Vagina (tissue), 2 donors: ENCODE data around the gene GPR173. TPM values are rescaled to one million over a fixed set of nuclear protein-coding genes. Genes with fewer than 3 reads are reported as not detected.

ENCODE experiments used
- DNase-seq, 2 donors: peaks; one replicate each; pipeline ENCODE4 v3.0.0-alpha.2; 2017; ENCODE audit errors: extremely low spot score in 2 of 2
- H3K27ac ChIP-seq: fragments of 200-600 bp; sonication (generic); one replicate; pipeline ENCODE4 v1.5.1; 2019
- H3K27me3 ChIP-seq: fragments of 200-600 bp; sonication (generic); one replicate; pipeline ENCODE4 v1.5.1; 2019
- H3K36me3 ChIP-seq, 2 donors: fragments of 200-600 bp; sonication (generic); one replicate each; pipeline ENCODE4 v1.5.1; 2017 to 2019
- H3K4me1 ChIP-seq: fragments of 200-600 bp; sonication (generic); one replicate; pipeline ENCODE4 v1.5.1; 2019
- H3K4me3 ChIP-seq, 2 donors: fragments of 200-600 bp; sonication (generic); 1 replicate in 1 of 2; 2 replicates in 1 of 2; pipeline ENCODE4 v1.5.1; 2016 to 2019
- H3K9me3 ChIP-seq: fragments of 200-600 bp; sonication (generic); one replicate; pipeline ENCODE4 v1.5.1; 2019
- POLR2A ChIP-seq, 2 donors: fragments of 450-650 bp; IDR thresholded peaks; one replicate each; pipeline ENCODE4 v1.6.1; 2017; ENCODE audit warnings: antibody characterized with exemption in 2 of 2, mild to moderate bottlenecking in 2 of 2, moderate library complexity in 2 of 2
- POLR2AphosphoS5 ChIP-seq, 2 donors: sonication (generic); formaldehyde crosslinking; IDR thresholded peaks; one replicate each; pipeline ENCODE4 v1.9.0; 2017; ENCODE audit warnings: antibody characterized with exemption in 2 of 2, mild to moderate bottlenecking in 2 of 2, low read depth in 1 of 2; ENCODE audit not compliant: insufficient read depth in 1 of 2
- intact Hi-C: fragments of 100-400 bp; cut with DNase I; formaldehyde crosslinking; loops from one replicate; pipeline ENCODE4 v1.15.1; 2023
- total RNA-seq: library from RNA; depleted of rRNA; stranded (reverse); fragments of >200 nt; gene quantifications from one replicate; pipeline ENCODE4 v1.2.3, GENCODE V29; 2016
- TF ChIP-seq, protein P1 (sequence below), 3 experiments: fragments of 450-650 bp in 2 of 3; fragments of 200-600 bp in 1 of 3; sonication (generic) in 1 of 3; IDR thresholded peaks; one replicate each; pipeline ENCODE4 v1.5.1; 2017 to 2019; ENCODE audit warnings: antibody characterized with exemption in 3 of 3, mild to moderate bottlenecking in 2 of 3, moderate library complexity in 2 of 3

The GPR173 gene, protein sequence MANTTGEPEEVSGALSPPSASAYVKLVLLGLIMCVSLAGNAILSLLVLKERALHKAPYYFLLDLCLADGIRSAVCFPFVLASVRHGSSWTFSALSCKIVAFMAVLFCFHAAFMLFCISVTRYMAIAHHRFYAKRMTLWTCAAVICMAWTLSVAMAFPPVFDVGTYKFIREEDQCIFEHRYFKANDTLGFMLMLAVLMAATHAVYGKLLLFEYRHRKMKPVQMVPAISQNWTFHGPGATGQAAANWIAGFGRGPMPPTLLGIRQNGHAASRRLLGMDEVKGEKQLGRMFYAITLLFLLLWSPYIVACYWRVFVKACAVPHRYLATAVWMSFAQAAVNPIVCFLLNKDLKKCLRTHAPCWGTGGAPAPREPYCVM
- total RNA-seq, result 2.2 TPM

DNA sequence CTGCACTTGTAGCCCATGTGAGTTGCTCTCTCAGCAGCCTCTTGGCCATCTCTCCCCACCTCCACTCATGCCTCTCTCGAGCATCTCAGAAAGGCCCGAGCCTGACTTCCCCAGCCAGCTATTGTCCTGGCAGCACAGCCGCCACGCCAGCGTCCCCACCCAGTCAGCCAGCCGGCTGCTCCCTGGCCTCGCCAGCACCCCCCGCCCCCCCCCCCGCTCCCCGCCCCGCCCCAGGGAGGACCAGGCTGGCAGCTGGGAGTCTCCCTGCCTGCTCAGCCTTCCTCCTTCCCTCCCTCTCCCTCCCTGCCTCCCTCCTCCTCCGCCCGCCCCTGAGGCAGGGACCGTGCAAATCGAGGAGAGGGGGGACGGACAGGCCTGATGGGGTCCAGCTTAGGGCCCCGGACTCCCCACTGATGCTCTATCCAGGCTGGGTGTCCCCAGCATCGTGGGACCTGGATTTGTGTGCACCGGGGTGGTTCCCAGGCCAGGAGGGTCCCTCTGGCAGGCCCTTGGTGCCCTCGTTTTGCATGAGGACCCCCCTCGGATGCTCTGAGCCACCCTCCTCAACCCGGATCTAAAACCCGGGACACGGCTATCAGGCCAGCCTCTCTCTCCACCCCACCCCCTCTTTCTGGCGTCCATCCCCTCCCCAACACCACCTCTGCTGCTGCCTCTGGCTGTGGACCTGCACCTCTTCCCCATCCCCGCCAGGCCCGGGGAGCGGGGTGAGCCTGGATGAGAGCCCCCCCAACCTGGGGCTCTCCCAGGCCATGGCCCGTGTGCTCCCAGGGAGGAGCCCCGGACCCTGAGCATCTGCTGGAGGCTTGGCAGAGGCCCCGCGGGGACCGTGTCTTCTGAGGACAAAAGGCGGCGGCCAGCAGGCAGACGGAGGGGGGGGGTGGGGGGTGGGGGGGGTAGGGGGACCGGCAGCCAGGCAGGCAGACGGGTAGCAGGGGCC, at the start of gene GPR173:
GPR173 (plus strand) TSS at position 621 of the 958 bp plus-strand sequence. CDS start 27,833 bp downstream, outside the sequence.
- no peak for DNase-seq
- H3K36me3 ChIP-seq, result no peaks in the 10 kb centered on the region

DNA sequence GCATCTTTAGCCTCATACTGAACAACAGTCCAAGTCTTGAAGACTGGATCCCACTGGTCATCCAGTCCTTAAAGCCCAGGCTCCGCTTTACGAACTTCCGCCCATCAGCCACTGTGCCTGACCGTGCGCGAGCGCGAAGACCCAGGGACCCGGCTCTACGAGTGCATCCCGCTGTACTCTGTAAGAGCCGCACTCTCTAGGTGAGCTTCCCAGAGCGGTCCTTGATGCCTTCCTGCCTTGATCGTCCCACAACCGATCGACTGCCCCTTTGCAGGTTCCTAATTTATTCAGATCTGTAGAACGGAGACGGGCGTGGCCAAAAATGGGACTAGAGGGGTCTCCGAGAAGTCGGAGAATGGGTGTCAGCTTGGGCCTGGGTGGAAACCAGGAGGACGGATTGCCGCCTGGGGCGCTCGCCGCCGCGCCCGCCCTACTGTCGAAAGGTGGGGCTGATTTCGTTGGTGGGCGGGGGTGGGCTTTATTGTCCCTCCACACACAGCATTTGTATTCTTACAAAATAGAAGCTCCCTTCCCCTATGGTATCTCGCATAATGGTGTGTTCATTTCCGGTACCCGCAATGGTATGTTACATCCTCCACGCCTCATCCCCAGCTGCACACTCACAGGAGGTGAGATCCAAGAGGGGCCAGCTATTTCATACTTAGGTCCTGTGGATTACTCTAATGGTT, 48.0 kb upstream of the GPR173 start:
- Histone ChIP-seq H3K27me3 (no peaks in the 10 kb centered on the region), H3K4me1 (no peaks in the 10 kb centered on the region)
- intact Hi-C loops, result no loop called here

More for the DNA sequence above, at the start of gene GPR173:
- Histone ChIP-seq H3K27me3 (no peaks in the 10 kb centered on the region), H3K4me1 (no peaks in the 10 kb centered on the region), H3K27ac (peak within 1 kb of the TSS; percentile 71), H3K4me3 (peak within 1 kb of the TSS; percentile 45 to 48), H3K9me3 (no peaks in the 10 kb centered on the region)
- TF ChIP-seq POLR2A (IDR thresholded peaks at IDR 0.05) (no peak), POLR2AphosphoS5 (IDR thresholded peaks at IDR 0.05; ENCODE audit: insufficient read depth in 1 of 2, low read depth in 1 of 2) (peak in 1 of 2 donors; percentile 54)
- TF ChIP-seq, protein P1, sequence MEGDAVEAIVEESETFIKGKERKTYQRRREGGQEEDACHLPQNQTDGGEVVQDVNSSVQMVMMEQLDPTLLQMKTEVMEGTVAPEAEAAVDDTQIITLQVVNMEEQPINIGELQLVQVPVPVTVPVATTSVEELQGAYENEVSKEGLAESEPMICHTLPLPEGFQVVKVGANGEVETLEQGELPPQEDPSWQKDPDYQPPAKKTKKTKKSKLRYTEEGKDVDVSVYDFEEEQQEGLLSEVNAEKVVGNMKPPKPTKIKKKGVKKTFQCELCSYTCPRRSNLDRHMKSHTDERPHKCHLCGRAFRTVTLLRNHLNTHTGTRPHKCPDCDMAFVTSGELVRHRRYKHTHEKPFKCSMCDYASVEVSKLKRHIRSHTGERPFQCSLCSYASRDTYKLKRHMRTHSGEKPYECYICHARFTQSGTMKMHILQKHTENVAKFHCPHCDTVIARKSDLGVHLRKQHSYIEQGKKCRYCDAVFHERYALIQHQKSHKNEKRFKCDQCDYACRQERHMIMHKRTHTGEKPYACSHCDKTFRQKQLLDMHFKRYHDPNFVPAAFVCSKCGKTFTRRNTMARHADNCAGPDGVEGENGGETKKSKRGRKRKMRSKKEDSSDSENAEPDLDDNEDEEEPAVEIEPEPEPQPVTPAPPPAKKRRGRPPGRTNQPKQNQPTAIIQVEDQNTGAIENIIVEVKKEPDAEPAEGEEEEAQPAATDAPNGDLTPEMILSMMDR (IDR thresholded peaks at IDR 0.05), result no peak
- intact Hi-C loops, result no loop called here

DNA sequence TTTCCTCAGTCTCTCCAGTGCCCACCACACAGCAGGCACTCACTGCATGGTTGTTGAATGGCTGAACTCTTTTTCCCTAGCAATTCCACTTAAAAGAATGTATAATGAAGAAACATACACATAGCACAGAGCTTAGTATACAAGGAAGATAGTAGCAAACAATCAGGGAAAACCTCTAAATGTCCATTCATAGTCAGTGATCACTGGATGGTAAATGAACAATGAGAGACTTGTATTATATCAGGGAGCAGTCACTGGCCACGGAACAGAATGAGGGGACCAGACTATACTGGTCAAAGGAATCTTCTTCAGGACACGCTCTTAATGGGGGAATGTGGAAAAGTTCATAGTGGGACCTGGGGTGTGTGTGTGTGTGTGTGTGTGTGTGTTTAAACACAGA, 46.6 kb upstream of the GPR173 start:
- no peak for DNase-seq
- intact Hi-C loops, result no loop called here
- H3K27me3 ChIP-seq, result no peaks in the 10 kb centered on the region
- no peaks in the 10 kb centered on the region for H3K9me3 ChIP-seq
- H3K4me1 ChIP-seq, result no peaks in the 10 kb centered on the region
- H3K4me3 ChIP-seq, result no peak overlapping the region
- TF ChIP-seq, protein P1 (IDR thresholded peaks at IDR 0.05), result no peak
- no peak for TF ChIP-seq POLR2A (IDR thresholded peaks at IDR 0.05)
- TF ChIP-seq POLR2AphosphoS5 (IDR thresholded peaks at IDR 0.05; ENCODE audit: insufficient read depth in 1 of 2, low read depth in 1 of 2), result no peak
- no peak overlapping the region for H3K27ac ChIP-seq
- no peaks in the 10 kb centered on the region for H3K36me3 ChIP-seq

More for the DNA sequence above, 48.0 kb upstream of the GPR173 start:
- Histone ChIP-seq H3K36me3 (no peaks in the 10 kb centered on the region), H3K27ac (no peak overlapping the region), H3K9me3 (no peaks in the 10 kb centered on the region), H3K4me3 (no peak overlapping the region)
- no peak for DNase-seq
- no peak for TF ChIP-seq POLR2AphosphoS5 (IDR thresholded peaks at IDR 0.05; ENCODE audit: insufficient read depth in 1 of 2, low read depth in 1 of 2)
- TF ChIP-seq, protein P1 (IDR thresholded peaks at IDR 0.05), result no peak
- TF ChIP-seq POLR2A (IDR thresholded peaks at IDR 0.05), result no peak

DNA sequence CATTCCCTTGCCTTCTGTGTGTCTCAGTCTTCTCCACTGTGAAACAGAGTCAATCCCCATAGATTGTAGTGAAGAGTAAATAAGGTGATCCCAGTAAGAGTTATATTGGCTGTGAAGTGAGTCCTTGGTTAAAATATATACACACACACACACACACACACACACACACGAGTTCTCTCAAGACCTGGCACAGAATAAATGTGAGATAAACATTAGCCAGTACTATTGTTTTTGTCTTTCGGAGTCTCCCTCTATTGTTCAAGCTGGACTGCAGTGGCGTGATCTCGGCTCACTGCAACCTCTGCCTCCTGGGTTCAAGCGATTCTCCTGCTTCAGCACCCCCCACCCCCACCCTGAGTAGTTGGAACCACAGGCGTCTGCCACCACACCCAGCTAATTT, 45.5 kb upstream of the GPR173 start:
- intact Hi-C loops, result no loop called here
- TF ChIP-seq, protein P1 (IDR thresholded peaks at IDR 0.05), result no peak
- TF ChIP-seq POLR2AphosphoS5 (IDR thresholded peaks at IDR 0.05; ENCODE audit: insufficient read depth in 1 of 2, low read depth in 1 of 2) (no peak), POLR2A (IDR thresholded peaks at IDR 0.05) (no peak)
- H3K27me3 ChIP-seq, result no peaks in the 10 kb centered on the region
- no peaks in the 10 kb centered on the region for H3K36me3 ChIP-seq
- no peak for DNase-seq
- no peaks in the 10 kb centered on the region for H3K4me1 ChIP-seq
- no peaks in the 10 kb centered on the region for H3K9me3 ChIP-seq
- no peak overlapping the region for H3K4me3 ChIP-seq
- H3K27ac ChIP-seq, result no peak overlapping the region
